HG02870 (cell line): Measurements from ENCODE around the gene BLOC1S4.
"Not testable (repeated sequence)": the region's sequence is repeated elsewhere in the genome, so short reads cannot be mapped to it uniquely, and the experiment has no call there.

Experiments
- ATAC-seq: cut with Tn5 transposase; IDR thresholded peaks from one replicate; pipeline ENCODE4 v1.9.1; 2021; ENCODE audit warnings: mild to moderate bottlenecking, moderate library complexity; ENCODE audit not compliant: unreplicated experiment

BLOC1S4 gene

DNA sequence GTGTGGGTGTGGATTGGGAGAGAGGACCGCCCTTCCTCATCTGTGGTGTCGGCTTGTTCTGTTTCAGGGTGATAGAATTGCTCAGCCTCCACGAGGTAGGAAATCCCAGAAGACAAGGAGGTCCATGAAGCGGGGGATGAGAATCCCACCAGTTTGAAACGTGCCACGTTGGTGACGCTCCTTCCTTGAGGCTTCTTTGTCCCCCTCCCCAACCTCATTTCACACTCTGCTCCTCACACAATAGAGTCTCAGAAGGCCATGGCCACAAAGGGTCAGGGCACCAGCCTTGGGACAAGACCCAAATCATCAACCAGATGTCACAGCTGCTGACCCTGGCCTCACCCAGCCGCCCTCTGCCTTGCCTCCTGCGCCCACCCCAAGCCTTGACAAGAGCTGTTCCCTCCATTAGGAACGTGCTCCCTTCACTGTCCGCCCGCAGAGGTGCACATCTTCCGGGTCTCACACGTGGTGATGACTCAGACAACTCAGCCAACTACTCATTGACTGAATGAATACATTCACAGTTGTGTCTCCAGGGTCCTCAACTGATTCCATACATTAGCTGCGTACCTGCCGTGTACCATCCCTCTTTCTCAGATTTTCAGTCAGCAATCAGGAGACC lies 18.3 kb downstream of the BLOC1S4 start:
- ATAC-seq = no peak

DNA sequence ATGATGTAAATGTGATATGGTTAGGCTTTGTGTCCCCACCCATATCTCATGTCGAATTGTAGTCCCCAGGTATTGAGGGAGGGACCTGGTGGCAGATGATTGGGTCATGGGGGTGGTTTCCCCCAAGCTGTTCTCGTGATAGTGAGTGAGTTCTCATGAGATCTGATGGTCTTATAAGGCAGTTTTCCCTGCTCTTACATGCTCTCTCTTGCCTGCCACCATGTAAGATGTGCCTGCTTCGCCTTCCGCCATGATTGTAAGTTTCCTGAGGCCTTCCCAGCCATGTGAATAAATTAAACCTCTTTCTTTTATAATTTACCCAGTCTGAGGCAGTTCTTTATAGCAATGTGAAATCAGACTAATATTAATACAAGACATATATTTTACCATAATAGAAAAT lies 23.9 kb downstream of the BLOC1S4 start:
- no peak for ATAC-seq

DNA sequence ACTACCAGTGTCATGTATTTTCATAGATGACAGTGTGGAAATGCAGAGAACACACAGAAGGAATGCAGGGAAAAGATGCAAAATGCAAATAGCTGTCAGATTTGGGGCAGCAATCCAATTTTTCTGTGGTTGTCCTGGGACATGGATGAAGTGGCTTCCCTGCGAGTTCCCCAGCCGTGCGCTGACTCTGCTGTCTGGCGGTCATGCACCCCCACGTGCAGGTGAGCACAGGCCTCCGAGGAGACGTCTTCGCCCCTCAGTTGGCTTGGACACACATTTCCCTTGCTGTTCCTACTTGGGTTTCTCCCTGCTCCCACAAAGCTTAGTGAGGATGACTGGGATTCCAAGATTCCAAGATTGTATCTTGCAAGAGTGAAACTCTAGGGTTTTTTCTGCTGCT lies 24.4 kb downstream of the BLOC1S4 start:
- ATAC-seq = no peak

DNA sequence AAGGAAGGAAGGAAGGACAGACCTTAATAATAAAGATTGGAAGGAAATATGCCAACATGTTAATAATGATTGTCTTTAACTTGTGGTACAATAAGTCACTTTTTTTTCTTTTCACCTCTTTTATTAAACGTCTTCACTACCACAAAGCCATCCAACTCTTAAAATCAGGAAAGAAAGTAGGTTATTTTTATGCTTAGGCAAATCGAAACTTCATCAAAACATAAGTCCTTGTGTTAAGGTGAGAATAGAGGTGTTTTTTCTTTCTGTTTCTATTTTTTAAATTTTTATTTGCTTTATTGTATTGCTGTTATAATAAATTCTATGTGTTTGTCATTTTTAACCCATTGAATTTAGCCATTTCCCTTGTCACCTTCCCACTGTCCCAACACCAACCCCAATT lies 26.5 kb downstream of the BLOC1S4 start:
- ATAC-seq = no peak

DNA sequence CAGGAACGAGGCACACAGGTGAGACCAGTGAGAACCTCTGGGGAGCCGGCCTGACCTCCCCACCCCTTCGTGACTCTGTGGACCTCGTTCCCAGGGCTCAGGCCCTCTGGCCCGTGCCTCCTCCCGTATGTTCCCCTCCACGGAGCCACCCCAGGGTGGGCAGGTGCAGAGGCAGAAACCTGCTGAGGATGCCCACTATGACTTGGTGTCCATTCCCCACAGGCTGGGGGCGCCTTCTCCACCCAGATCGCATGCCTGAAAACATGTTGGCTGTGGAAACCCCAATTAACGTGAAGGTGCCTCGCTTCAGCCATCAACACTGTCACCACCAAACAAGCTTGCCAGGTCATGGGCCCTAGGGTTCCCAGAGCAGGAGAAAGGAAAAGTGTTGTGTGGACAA lies 27.0 kb downstream of the BLOC1S4 start:
- no peak for ATAC-seq

DNA sequence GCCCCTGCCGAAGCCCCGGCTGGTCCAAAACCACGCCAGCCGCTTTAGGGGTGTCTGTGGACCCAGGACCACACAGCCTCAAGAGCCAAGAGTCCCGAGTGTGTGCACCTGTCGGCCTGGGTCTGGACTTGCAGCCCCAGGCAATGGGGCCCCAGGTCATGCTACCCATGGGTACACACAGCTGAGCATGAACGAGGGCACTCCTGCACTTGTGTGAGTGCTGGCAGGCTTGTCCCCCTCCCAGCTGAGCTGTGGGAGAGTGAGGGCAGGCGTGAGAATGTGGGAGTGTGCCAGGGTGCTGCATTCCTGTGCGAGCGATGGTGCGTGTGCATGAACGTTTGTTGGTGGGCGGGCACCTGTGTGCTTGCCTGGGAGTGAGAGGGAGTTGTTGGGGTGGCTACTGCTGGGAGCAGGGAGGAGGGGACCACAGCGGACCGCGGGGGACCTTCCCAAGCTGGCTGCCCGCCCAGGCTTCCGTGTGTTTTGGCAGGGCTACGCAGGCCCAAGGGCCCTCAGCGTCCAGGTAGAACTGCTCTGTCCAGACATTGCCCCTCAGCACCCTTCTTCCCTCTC lies 30.8 kb downstream of the BLOC1S4 start:
- no peak for ATAC-seq

DNA sequence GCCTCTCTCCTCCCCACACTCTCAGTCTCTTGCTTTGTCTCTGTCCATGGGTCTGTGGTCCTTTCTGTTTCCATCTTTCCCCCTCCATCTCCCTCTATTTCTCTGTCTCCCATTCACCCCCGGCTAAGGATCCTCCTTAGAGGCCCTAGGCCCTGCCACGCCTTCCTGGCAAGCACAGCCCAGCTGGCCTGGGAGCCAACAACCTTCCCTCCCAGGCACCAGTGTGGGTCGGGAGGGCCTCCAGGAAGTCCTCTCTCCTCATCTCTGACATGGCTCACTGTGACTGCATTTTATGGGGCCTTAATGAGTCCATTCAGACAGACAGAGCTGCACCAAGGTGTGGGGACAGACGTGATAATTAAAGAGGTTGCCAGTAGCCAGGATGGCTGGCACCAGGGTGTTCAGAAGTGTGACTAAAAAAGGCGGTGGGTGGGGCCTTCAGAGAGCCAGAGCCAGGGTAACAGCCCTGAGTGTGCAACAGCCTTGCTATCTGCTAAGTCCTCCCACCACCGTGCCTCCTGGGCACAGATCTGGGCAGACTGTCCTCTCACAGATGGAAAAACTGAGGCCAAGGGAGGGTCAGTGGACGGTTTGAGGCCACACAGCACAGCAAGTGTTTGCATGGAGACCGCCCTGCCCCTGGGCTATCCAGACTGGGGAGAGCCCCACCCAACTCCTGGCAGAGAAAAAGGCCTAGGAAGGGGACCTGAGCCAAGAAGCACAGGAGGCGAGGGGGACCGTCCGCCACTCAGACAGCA lies 31.5 kb downstream of the BLOC1S4 start:
- ATAC-seq = no peak

DNA sequence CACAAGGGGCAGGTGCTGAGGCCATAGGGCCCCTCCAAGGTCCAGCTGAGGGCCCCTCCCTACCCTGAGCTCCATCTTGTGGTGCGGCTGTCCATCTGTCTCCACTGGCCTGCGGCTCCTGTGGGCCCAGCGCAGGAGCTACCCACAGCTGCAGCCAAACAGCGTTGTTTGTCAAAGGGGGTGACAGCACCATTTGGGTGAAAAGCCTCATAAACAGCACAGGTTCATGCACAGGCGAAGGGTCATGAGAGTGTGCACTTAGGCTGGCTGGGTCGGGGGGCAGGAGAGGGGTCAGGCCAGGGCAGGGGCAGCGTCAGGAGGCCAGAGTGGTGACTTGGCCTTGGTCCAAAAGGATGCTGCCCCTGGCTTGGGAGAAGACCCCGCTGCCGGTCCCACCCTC lies 32.3 kb downstream of the BLOC1S4 start:
- ATAC-seq = no peak

DNA sequence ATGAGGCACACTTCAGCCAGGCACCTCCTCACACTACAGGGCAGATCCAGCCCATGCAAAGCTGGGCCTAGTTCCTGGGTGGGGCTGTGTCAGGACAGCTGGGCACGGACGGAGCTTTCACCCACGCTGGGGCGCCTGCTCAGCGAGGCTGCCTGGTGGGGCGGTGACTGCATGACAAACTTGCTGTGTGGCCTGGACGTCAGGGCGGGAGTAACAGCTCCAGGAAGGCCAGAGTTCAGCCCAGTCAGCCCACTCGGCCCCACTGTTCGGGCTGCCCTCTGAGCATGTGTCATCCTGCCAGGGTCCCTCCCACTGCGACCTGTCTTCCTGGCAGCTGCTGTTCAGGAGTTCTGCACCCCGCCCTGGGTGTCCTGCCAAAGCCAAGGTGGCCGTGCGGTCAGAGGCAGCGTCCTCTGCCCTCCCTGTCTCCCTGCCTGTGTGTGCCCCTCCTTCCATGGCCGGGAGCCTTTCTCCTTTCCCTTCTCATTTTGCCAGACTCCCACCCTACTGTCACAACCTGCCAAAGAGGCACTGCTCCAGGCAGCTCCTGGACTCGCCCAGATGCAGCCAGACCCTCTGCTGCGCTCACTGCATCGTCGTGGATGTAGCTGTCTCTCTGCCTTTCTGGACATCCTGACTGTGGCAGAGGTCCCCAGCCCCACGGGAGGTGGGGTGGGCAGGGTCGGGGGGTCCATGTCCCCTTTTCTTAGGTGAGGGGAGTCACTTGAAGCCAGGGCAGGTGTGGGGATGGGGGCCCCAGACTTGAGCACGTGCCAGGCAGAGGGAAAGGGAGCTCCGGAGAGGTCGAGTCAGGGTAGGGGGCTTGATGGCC lies 33.6 kb downstream of the BLOC1S4 start:
- ATAC-seq = no peak

DNA sequence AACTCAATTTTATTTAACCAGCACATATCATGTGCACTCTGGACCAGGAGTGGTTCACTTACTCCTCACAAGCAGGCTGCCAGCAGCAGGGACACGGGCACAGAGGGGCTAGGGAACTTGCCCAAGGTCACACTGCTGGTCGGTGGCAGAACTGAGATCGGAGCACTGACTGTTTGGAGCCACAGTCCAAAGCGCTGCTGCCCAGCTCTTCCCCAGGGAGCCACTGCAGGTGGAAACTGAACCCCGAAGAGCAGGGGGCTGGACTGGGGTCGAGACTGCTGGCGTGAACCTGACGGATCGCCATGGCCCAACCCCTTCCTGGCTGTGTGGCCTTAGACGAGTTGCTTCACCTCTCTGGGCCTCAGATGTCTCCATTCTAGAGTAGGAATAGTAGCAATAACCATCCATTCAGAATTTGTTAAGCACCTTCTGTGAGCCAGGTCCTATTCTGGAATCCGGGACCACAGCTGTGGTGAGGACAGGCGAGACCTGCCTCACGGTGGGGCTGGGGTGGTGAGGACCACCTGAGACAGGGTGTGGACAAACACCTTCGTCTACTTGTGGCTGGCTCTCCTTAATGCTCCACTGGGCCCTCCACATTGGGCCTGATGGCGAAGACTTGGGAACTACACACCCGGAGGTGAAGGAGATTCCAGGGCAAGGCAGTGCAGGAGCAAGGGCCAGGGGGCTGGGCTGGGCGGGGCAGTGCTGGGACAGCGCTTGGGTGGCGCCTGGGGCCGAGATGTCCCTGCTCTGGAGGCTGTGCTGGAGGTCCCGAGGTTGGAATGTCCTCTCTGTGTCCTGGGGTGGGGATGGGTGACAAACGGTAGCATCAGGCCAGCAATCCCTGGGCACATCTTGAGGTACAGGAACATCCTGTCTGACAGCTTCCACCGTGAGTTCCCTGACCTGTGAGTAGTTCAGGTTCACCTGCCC lies 34.6 kb downstream of the BLOC1S4 start:
- ATAC-seq = no peak

DNA sequence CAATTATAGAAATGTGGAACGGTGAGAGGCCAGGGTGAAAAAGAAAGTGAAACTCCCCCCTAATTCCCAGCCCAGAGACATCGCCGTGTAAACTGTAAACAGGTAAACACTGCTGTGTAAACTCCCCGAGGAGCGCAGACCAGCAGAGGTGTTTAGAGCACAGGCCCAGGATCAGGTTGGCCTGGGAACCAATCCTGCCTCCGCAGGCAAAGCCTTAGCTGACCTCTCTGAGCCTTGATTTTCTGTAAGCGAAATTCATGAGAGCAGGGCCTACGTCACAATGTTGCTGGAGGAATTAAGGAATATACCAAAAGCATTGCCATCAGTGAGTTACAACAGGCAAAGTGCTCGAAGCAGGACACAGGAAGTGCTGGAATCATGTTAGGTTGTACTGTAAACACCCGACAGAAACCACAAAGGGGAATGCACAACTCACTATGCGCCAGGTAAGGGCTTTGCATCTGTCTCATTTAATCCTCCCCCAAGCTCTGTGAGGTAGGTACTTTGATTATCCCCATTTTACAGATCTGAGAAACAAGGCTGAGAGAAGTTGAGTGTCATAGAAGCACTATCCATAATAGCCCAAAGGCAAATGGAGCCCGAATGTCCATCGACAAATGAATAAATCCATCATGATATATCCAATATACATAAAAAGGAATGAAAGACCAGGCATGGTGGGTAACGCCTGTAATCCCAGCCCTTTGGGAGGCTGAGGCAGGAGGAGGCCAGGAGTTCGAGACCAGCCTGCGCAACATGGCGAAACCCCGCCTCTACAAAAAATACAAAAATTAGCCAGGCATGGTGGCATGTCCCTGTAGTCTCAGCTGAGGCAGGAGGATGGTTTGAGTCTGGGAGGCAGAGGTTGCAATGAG lies 35.9 kb downstream of the BLOC1S4 start:
- no peak for ATAC-seq

DNA sequence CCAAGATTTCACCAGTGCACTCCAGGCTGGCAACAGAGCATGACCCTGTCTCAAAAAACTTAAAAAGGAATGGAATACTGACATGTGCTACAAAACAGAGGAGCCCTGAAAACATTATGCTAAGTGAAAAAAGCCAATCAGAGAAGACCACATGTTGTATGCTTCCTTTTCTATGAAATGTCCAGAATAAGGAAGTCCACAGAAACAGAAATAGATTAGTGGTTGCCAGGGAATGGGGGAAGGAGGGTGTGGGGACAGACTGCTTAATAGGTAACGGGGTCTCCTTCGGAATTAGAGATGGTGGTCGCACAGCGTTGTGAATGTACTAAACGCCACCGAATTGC lies 36.5 kb downstream of the BLOC1S4 start:
- no peak for ATAC-seq

DNA sequence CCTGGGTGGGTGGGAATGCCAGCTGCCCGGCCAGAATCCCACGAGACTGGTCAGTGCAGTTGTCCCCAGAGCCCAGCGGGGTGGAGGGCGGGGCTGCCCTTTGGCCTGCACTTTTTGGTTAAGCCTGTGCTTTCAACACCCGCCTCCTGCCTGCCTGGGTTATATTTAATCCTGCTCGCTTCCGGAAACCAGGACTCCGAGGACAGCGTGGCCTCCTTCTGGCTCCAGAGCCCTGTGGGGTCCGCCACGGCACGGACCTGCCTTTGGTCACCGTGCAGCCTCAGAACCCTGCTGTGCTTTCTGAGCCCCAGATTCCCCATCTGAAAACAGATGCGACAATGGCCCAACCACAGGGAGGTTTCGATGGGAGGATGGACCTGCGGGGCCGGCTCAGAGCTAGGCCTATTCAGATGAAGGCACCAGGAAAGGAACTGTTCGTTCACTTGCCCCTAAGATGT lies 37.2 kb downstream of the BLOC1S4 start:
- no peak for ATAC-seq

DNA sequence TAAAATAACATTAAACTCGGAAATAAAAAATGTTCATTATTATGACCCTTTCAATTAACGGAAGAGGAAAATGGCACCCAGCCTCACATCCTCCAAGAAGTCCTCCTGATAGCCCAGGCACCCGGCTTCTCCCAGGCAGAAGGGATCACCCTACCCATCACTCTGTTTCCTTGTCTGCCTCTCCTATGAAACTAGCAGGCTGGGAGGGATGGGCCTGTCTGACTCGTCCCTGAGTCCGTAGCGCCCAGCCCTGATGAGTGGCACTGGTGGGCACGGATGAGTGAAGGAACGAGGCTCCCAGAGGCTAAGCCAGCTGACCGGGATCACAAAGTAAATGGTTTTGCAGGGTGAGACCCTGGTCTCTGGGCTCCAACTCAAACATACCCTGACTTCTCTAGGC lies 37.9 kb downstream of the BLOC1S4 start:
- ATAC-seq = no peak

DNA sequence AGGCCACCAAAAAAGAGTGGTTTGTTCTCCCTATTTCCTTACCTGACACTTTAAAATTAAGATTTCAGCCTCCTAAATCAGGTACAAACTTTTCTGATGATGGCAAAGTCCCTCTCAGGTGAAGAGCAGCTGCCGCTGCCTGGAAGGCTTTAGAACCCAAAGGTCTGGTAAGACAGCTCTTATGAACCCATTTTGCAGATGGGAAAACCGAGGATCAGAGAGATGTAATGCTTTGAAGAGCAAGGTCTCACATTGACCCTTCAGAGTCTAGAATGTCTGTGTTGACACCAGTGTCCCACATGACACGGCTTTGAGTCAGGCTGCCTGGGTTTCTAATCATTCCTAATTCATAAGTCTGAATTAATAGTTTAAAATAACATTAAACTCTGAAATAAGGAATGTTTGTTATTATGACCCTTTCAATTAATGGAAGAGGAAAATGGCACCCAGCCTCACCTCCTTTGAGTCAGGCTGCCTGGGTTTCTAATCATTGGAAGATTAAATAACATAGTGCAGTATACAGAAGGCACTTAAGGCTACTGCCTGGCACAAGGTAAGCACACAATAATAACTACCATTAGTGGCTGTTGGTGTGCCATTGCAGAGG lies 38.6 kb downstream of the BLOC1S4 start:
- no peak for ATAC-seq

DNA sequence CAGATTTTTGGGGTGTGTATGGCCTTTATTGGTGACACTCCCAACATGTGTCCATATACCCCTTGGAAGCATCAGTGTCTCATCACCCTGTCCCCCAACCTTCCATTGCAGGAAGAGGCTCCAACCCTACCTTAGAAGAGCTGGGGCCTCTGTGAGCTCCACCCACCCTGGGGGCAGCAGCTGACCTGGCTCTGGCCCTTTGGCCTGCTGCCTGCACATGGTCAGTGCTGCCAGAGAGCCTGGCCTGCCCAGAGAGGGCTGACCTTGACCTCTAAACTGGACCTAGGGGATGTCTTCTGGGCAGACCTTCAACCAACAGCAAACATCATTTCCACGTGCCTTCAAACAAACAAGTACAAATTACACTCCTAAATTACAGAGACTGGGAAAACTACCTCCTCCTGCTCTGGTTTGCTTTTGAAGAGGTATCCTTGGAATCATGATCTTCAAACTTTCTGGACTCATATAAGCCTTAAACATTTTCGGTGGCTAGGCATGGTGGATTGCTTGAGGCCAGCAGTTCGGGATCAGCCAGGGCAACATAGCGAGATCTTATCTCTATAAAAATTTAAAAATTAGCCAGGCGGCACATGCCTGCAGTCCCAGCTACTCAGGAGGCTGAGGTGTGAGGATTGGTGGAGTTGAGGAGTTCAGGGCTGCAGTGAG lies 39.2 kb downstream of the BLOC1S4 start:
- ATAC-seq = no peak

DNA sequence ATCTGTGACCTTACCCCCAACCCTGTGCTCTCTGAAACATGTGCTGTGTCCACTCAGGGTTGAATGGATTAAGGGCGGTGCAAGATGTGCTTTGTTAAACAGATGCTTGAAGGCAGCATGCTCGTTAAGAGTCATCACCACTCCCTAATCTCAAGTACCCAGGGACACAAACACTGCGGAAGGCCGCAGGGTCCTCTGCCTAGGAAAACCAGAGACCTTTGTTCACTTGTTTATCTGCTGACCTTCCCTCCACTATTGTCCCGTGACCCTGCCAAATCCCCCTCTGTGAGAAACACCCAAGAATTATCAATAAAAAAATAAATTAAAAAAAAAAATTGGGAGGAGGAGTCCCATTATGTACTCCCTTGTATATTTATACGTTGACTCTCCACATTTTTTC lies 40.4 kb downstream of the BLOC1S4 start:
- not testable (repeated sequence) for ATAC-seq

DNA sequence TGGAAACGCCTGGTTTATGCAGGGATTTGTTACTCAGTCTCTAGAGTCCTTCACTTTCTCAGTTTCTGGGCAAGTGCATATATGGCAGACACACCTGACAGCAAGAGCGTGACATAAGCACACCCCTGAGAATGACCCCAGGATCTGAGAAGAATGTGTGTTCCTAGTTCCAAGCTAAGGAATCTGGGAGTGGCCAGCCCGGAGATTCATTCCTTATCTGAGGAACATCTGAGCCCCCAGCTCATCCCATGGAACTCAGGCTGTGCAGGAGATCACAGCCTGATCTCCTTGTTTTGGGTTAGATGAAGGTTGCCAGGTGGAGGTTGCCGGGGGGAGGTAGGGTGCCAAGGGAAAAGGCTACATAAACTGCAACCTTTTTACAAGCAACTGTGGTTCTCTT lies 42.8 kb downstream of the BLOC1S4 start:
- ATAC-seq = no peak

DNA sequence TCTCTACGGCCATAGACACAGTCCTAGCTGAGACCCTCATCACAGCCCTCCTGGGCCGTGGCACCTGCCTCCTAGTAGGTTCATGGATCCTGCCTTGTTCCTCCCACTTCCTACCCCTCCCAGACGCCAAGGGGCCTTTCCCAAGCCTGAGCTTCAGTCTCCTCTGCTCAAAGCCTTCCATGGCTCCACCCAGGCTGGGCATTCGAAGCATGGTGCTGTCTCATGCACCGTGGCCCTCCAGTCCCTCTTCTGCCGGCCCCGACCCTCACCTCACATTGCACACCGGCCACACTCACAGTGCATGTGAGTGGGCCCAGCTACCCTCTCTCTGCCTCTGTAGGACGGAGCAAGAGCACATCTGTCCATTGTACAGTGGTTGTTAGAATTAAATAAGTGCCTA lies 44.9 kb downstream of the BLOC1S4 start:
- no peak for ATAC-seq
